ENCODE results near the gene GDE1. TPM values are rescaled to one million over a fixed set of nuclear protein-coding genes. Genes with fewer than 3 reads are reported as not detected.

The GDE1 gene
- total RNA-seq, 2 donors from 2014 or later: 29.7 to 30.6 TPM

GRCh38 chr16:19560078-19560477 lies 38.2 kb upstream of the GDE1 start:
- 84 to 89% methylated on average over 4 of the region's 4 CpGs for WGBS, 2 donors
- intact Hi-C loops (cut with DNase I): no loop called here

GRCh38 chr16:19559242-19559910 lies 37.5 kb upstream of the GDE1 start:
- intact Hi-C loops (cut with DNase I): no loop called here
- WGBS, 2 donors: 73 to 74% methylated on average over 10 of the region's 10 CpGs
- H3K4me3 ChIP-seq: no peak overlapping the region
- H3K36me3 ChIP-seq (replicated peaks in 1 of 2; ENCODE audit: insufficient read depth in 1 of 2, low read depth in 2 of 2): no peaks in the 10 kb centered on the region
- H3K4me1 ChIP-seq: peaks cover 6% of the 10 kb centered on the region
- ATAC-seq: no peak
- H3K27me3 ChIP-seq: no peaks in the 10 kb centered on the region
- no peak overlapping the region for H3K27ac ChIP-seq
- TF ChIP-seq POLR2A (IDR thresholded peaks at IDR 0.05) (no peak), CTCF (IDR thresholded peaks at IDR 0.05) (peak; percentile 51 to 75 (median 61))
- DNase-seq: no peak
- no peaks in the 10 kb centered on the region for H3K9me3 ChIP-seq

More at GRCh38 chr16:19560078-19560477, 38.2 kb upstream of the GDE1 start:
- ATAC-seq (no peak), DNase-seq (no peak)
- H3K4me1 ChIP-seq: peaks cover 6% of the 10 kb centered on the region
- H3K27ac ChIP-seq: no peak overlapping the region
- H3K36me3 ChIP-seq (replicated peaks in 1 of 2; ENCODE audit: insufficient read depth in 1 of 2, low read depth in 2 of 2): no peaks in the 10 kb centered on the region
- H3K27me3 ChIP-seq: no peaks in the 10 kb centered on the region
- no peaks in the 10 kb centered on the region for H3K9me3 ChIP-seq
- no peak for TF ChIP-seq POLR2A (IDR thresholded peaks at IDR 0.05)
- TF ChIP-seq CTCF (IDR thresholded peaks at IDR 0.05): no peak
- no peak overlapping the region for H3K4me3 ChIP-seq

GRCh38 chr16:19555938-19556771 lies 34.3 kb upstream of the GDE1 start:
- peak overlapping the region; percentile 47 to 67 for H3K4me3 ChIP-seq
- intact Hi-C loops (cut with DNase I): no loop called here
- peaks cover 0 to 2% of the 10 kb centered on the region in 2 donors for H3K36me3 ChIP-seq (replicated peaks in 1 of 2; ENCODE audit: insufficient read depth in 1 of 2, low read depth in 2 of 2)
- peak overlapping the region; percentile 80 to 93 (median 84) for H3K27ac ChIP-seq
- no peaks in the 10 kb centered on the region for H3K9me3 ChIP-seq
- no peak for ATAC-seq
- no peak for DNase-seq
- TF ChIP-seq POLR2A (IDR thresholded peaks at IDR 0.05) (no peak), CTCF (IDR thresholded peaks at IDR 0.05) (peak in 1 of 7 experiments; percentile 9)
- peaks cover 6% of the 10 kb centered on the region for H3K4me1 ChIP-seq
- 30 to 45% methylated on average over 14 to 19 of the region's 19 CpGs for WGBS, 2 donors
- H3K27me3 ChIP-seq: no peaks in the 10 kb centered on the region

- Histone ChIP-seq H3K27me3 (no peaks in the 10 kb centered on the region), H3K4me1 (peaks cover 6% of the 10 kb centered on the region), H3K27ac (peak within 1 kb of the TSS; percentile 80 to 93 (median 84)), H3K9me3 (no peaks in the 10 kb centered on the region), H3K4me3 (peak within 1 kb of the TSS; percentile 47 to 67), H3K36me3 (replicated peaks in 1 of 2; ENCODE audit: insufficient read depth in 1 of 2, low read depth in 2 of 2) (peaks cover 0 to 4% of the 10 kb centered on the region in 2 donors)
- peak; percentile 98 for DNase-seq
- TF ChIP-seq POLR2A (IDR thresholded peaks at IDR 0.05) (peak; percentile 48 to 89 (median 75)), CTCF (IDR thresholded peaks at IDR 0.05) (peak; percentile 51 to 88 (median 71))
- 0% methylated on average over 3 to 45 of the region's 53 CpGs for WGBS, 2 donors
- intact Hi-C loops (cut with DNase I): no loop called here
- peak; percentile 98 for ATAC-seq
Measured at GRCh38 chr16:19555186-19555937, 33.5 kb upstream of the GDE1 start, which contains the start of gene VPS35L. Gene VPS35L, plus strand, starts transcription at chr16:19555703. Its CDS starts 27 bp downstream, at chr16:19555730.
